Effector memory CD8-positive, alpha-beta T cell (primary cell): ENCODE measurements around the gene RYR3.

Experiments
- ATAC-seq: fragments of 150-1000 bp; cut with Tn5 transposase; replicated peaks from 2 replicates; pipeline ENCODE4 v1.10.0; 2021; ENCODE audit warnings: mild to moderate bottlenecking, moderate library complexity
- DNase-seq, 3 experiments: peaks; one replicate each; pipeline ENCODE4 v3.0.0; 2021
- H3K27ac Mint-ChIP-seq, 2 donors: one replicate each; pipeline ENCODE4 v1.8.0; 2022; ENCODE audit warnings: mild to moderate bottlenecking in 2 of 2, mixed read lengths in 2 of 2, moderate library complexity in 2 of 2
- H3K27me3 Mint-ChIP-seq, 2 donors: one replicate each; pipeline ENCODE4 v1.8.0; 2022; ENCODE audit warnings: mixed read lengths in 2 of 2
- H3K36me3 Mint-ChIP-seq: one replicate; pipeline ENCODE4 v1.8.0; 2022; ENCODE audit warnings: mild to moderate bottlenecking, moderate library complexity, mixed read lengths; ENCODE audit not compliant: insufficient read depth
- H3K4me1 Mint-ChIP-seq, 2 donors: one replicate each; pipeline ENCODE4 v1.8.0; 2022; ENCODE audit warnings: low read depth in 2 of 2, mixed read lengths in 2 of 2
- H3K4me3 Mint-ChIP-seq, 2 donors: one replicate each; pipeline ENCODE4 v1.8.0; 2022; ENCODE audit warnings: mild to moderate bottlenecking in 2 of 2, mixed read lengths in 2 of 2, moderate library complexity in 2 of 2
- H3K9me3 Mint-ChIP-seq, 2 donors: one replicate each; pipeline ENCODE4 v1.8.0; 2022; ENCODE audit warnings: mixed read lengths in 2 of 2

The RYR3 gene

GRCh38 chr15:33330931-33331330 is 20.2 kb downstream of the RYR3 start:
- Mint-ChIP-seq H3K9me3 (peaks cover 3 to 7% of the 10 kb centered on the region in 2 donors), H3K36me3 (no peaks in the 10 kb centered on the region), H3K27me3 (peaks cover 23 to 32% of the 10 kb centered on the region in 2 donors), H3K4me1 (no peaks in the 10 kb centered on the region), H3K4me3 (no peak overlapping the region), H3K27ac (no peak overlapping the region)
- ATAC-seq (no peak), DNase-seq (no peak)

- ATAC-seq, result no peak
- no peak for DNase-seq
- Mint-ChIP-seq H3K27ac (no peak overlapping the region), H3K4me3 (no peak overlapping the region), H3K27me3 (no peaks in the 10 kb centered on the region), H3K9me3 (peaks cover 7% of the 10 kb centered on the region in 2 donors), H3K4me1 (no peaks in the 10 kb centered on the region), H3K36me3 (peaks cover 3% of the 10 kb centered on the region)
Measured at GRCh38 chr15:33341953-33342352, 31.2 kb downstream of the RYR3 start.

GRCh38 chr15:33343275-33343674 is 32.5 kb downstream of the RYR3 start:
- ATAC-seq (no peak), DNase-seq (no peak)
- H3K27ac Mint-ChIP-seq, result no peak overlapping the region
- H3K27me3 Mint-ChIP-seq, result no peaks in the 10 kb centered on the region
- peaks cover 3% of the 10 kb centered on the region for H3K36me3 Mint-ChIP-seq
- no peaks in the 10 kb centered on the region for H3K4me1 Mint-ChIP-seq
- H3K9me3 Mint-ChIP-seq, result peaks cover 5 to 7% of the 10 kb centered on the region in 2 donors
- no peak overlapping the region for H3K4me3 Mint-ChIP-seq

- Mint-ChIP-seq H3K27ac (no peak overlapping the region), H3K4me3 (no peak overlapping the region), H3K27me3 (no peaks in the 10 kb centered on the region), H3K36me3 (peaks cover 3% of the 10 kb centered on the region), H3K4me1 (no peaks in the 10 kb centered on the region), H3K9me3 (peaks cover 3 to 4% of the 10 kb centered on the region in 2 donors)
- ATAC-seq, result no peak
- DNase-seq, result no peak
Measured at GRCh38 chr15:33344111-33344510, 33.3 kb downstream of the RYR3 start.

- peaks cover 0 to under 1% of the 10 kb centered on the region in 2 donors for H3K9me3 Mint-ChIP-seq
- no peak for ATAC-seq
- no peak for DNase-seq
- H3K27ac Mint-ChIP-seq, result no peak overlapping the region
- H3K36me3 Mint-ChIP-seq, result peaks cover 3% of the 10 kb centered on the region
- no peaks in the 10 kb centered on the region for H3K4me1 Mint-ChIP-seq
- H3K27me3 Mint-ChIP-seq, result no peaks in the 10 kb centered on the region
- H3K4me3 Mint-ChIP-seq, result no peak overlapping the region
Measured at GRCh38 chr15:33344530-33344929, 33.8 kb downstream of the RYR3 start.

- DNase-seq (no peak), ATAC-seq (no peak)
- Mint-ChIP-seq H3K4me3 (no peak overlapping the region), H3K27me3 (no peaks in the 10 kb centered on the region), H3K27ac (no peak overlapping the region), H3K36me3 (no peaks in the 10 kb centered on the region), H3K4me1 (no peaks in the 10 kb centered on the region), H3K9me3 (no peaks in the 10 kb centered on the region)
Measured at GRCh38 chr15:33354411-33354810, 43.6 kb downstream of the RYR3 start.

- DNase-seq, result no peak
- H3K9me3 Mint-ChIP-seq, result no peaks in the 10 kb centered on the region
- H3K36me3 Mint-ChIP-seq, result no peaks in the 10 kb centered on the region
- ATAC-seq, result no peak
- no peak overlapping the region for H3K27ac Mint-ChIP-seq
- no peaks in the 10 kb centered on the region for H3K4me1 Mint-ChIP-seq
- no peaks in the 10 kb centered on the region for H3K27me3 Mint-ChIP-seq
- no peak overlapping the region for H3K4me3 Mint-ChIP-seq
Measured at GRCh38 chr15:33357845-33358244, 47.1 kb downstream of the RYR3 start.

GRCh38 chr15:33358306-33358705 is 47.5 kb downstream of the RYR3 start:
- DNase-seq (no peak), ATAC-seq (no peak)
- Mint-ChIP-seq H3K36me3 (no peaks in the 10 kb centered on the region), H3K27ac (no peak overlapping the region), H3K9me3 (no peaks in the 10 kb centered on the region), H3K4me1 (no peaks in the 10 kb centered on the region), H3K27me3 (no peaks in the 10 kb centered on the region), H3K4me3 (no peak overlapping the region)

- Mint-ChIP-seq H3K4me3 (no peak overlapping the region), H3K27me3 (peaks cover 0 to 6% of the 10 kb centered on the region in 2 donors)
- DNase-seq, result no peak
Measured at GRCh38 chr15:33360886-33361285, 50.1 kb downstream of the RYR3 start.

GRCh38 chr15:33369941-33370622 is 59.3 kb downstream of the RYR3 start:
- no peaks in the 10 kb centered on the region for H3K36me3 Mint-ChIP-seq
- H3K4me3 Mint-ChIP-seq, result no peak overlapping the region
- DNase-seq (no peak), ATAC-seq (no peak)
- H3K27ac Mint-ChIP-seq, result no peak overlapping the region
- H3K4me1 Mint-ChIP-seq, result no peaks in the 10 kb centered on the region
- peaks cover 0 to 2% of the 10 kb centered on the region in 2 donors for H3K27me3 Mint-ChIP-seq
- peaks cover 0 to 2% of the 10 kb centered on the region in 2 donors for H3K9me3 Mint-ChIP-seq

More at GRCh38 chr15:33360886-33361285, 50.1 kb downstream of the RYR3 start:
- ATAC-seq, result no peak
- Mint-ChIP-seq H3K9me3 (peaks cover 0 to 9% of the 10 kb centered on the region in 2 donors), H3K36me3 (no peaks in the 10 kb centered on the region), H3K27ac (no peak overlapping the region), H3K4me1 (no peaks in the 10 kb centered on the region)

GRCh38 chr15:33370623-33371020 is 59.9 kb downstream of the RYR3 start:
- Mint-ChIP-seq H3K4me1 (no peaks in the 10 kb centered on the region), H3K4me3 (no peak overlapping the region), H3K27me3 (no peaks in the 10 kb centered on the region), H3K36me3 (no peaks in the 10 kb centered on the region), H3K27ac (no peak overlapping the region), H3K9me3 (no peaks in the 10 kb centered on the region)
- ATAC-seq, result no peak
- no peak for DNase-seq

GRCh38 chr15:33371159-33371558 is 60.4 kb downstream of the RYR3 start:
- Mint-ChIP-seq H3K4me3 (no peak overlapping the region), H3K4me1 (no peaks in the 10 kb centered on the region), H3K27ac (no peak overlapping the region), H3K9me3 (no peaks in the 10 kb centered on the region), H3K36me3 (no peaks in the 10 kb centered on the region), H3K27me3 (peaks cover 0 to 4% of the 10 kb centered on the region in 2 donors)
- ATAC-seq, result no peak
- DNase-seq, result no peak

GRCh38 chr15:33374226-33374914 is 63.6 kb downstream of the RYR3 start:
- DNase-seq (no peak), ATAC-seq (no peak)
- H3K36me3 Mint-ChIP-seq, result no peaks in the 10 kb centered on the region
- no peak overlapping the region for H3K4me3 Mint-ChIP-seq
- H3K27ac Mint-ChIP-seq, result no peak overlapping the region
- peaks cover 0 to 10% of the 10 kb centered on the region in 2 donors for H3K27me3 Mint-ChIP-seq
- H3K4me1 Mint-ChIP-seq, result no peaks in the 10 kb centered on the region
- H3K9me3 Mint-ChIP-seq, result no peaks in the 10 kb centered on the region

- ATAC-seq (no peak), DNase-seq (no peak)
- H3K9me3 Mint-ChIP-seq, result no peaks in the 10 kb centered on the region
- H3K4me1 Mint-ChIP-seq, result no peaks in the 10 kb centered on the region
- no peaks in the 10 kb centered on the region for H3K36me3 Mint-ChIP-seq
- no peak overlapping the region for H3K4me3 Mint-ChIP-seq
- peaks cover 0 to 10% of the 10 kb centered on the region in 2 donors for H3K27me3 Mint-ChIP-seq
- H3K27ac Mint-ChIP-seq, result no peak overlapping the region
Measured at GRCh38 chr15:33375236-33375635, 64.5 kb downstream of the RYR3 start.
